ENCODE results near the gene ASAP2.

The ASAP2 gene

DNA sequence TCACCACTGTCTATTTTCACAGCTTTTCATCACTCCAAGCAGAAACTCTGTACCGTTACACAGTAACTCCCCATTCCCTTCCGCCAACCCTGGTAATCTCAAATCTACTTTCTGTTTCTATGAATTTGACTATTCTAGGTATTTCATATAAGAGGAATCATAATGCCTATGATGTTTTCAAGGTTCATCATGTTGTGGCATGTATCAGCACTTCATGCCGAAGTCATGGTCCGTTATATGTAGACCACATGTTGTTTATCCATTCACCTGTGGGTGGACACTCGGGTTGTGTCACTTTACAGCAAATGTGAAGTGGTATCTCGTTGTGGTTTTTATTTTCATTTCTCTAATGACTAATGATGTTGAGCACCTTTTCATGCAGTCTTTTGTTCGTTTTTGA is 238.5 kb downstream of the ASAP2 start:
- no peak for DNase-seq

DNA sequence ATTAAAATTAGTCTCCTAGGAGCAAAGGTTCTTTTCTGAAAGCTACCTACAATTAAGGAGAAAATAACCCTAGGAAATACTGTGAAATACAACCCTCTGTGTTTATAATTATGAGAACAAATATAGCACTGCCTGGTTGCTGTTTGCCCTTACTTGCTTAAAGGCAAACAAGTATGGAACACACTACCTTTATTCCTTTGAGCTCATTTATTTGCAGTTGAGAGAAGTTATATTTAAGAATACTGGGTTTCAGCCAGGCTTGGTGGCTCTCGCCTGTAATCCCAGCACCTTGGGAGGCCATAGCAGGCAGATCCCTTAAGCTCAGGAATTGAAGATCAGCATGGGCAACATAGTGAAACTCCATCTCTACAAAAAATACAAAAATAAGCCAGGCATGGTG is 244.6 kb downstream of the ASAP2 start:
- DNase-seq: no peak

All from NCI-H2029 (cell line).